Small intestine (tissue), 7 donors: ENCODE measurements around the gene CCDC92B. TPM values are rescaled to one million over a fixed set of nuclear protein-coding genes. Genes with fewer than 3 reads are reported as not detected.

Source experiments
- DNase-seq, 2 donors: peaks; one replicate each; pipeline versions ENCODE4 v3.0.0 to v3.0.0-alpha.2; 2013
- FAIRE-seq: peaks from 2 replicates; lab custom pipeline; 2012; peaks lifted over from hg19 to GRCh38; lab: Jason Lieb, UNC
- H3K27ac ChIP-seq, 3 donors: one replicate each; pipeline ENCODE4 v1.5.1; 2013; ENCODE audit warnings: low read length in 2 of 3, mild to moderate bottlenecking in 2 of 3, control low read depth in 1 of 3, inconsistent platforms in 1 of 3, low read depth in 1 of 3, moderate library complexity in 1 of 3
- H3K27me3 ChIP-seq, 3 donors: one replicate each; pipeline ENCODE4 v1.6.1; 2013; ENCODE audit warnings: low read length in 3 of 3, inconsistent platforms in 1 of 3; ENCODE audit not compliant: control insufficient read depth in 3 of 3, insufficient read depth in 3 of 3
- H3K36me3 ChIP-seq, 3 donors: one replicate each; pipeline ENCODE4 v1.6.1; 2013; ENCODE audit warnings: low read length in 3 of 3, inconsistent platforms in 1 of 3, low read depth in 1 of 3, mild to moderate bottlenecking in 1 of 3, moderate library complexity in 1 of 3; ENCODE audit not compliant: control insufficient read depth in 3 of 3, insufficient read depth in 2 of 3
- H3K4me1 ChIP-seq, 3 donors: one replicate each; pipeline ENCODE4 v1.6.1; 2013; ENCODE audit warnings: low read length in 2 of 3, inconsistent platforms in 1 of 3, low read depth in 1 of 3, mild to moderate bottlenecking in 1 of 3, moderate library complexity in 1 of 3; ENCODE audit not compliant: control insufficient read depth in 3 of 3, insufficient read depth in 2 of 3
- H3K4me3 ChIP-seq, 3 donors: one replicate each; pipeline ENCODE4 v1.5.1; 2013; ENCODE audit warnings: low read length in 3 of 3, control low read depth in 1 of 3, inconsistent platforms in 1 of 3, low read depth in 1 of 3, mild to moderate bottlenecking in 1 of 3, moderate library complexity in 1 of 3
- H3K9me3 ChIP-seq, 2 donors: one replicate each; pipeline ENCODE4 v1.6.1; 2013; ENCODE audit warnings: low read depth in 1 of 2, low read length in 1 of 2; ENCODE audit not compliant: control insufficient read depth in 2 of 2, insufficient read depth in 1 of 2
- WGBS, 3 donors: extraction: QIAGEN DNeasy Blood & Tissue Kit; methylation state at CpG; one replicate each; pipeline ENCODE4 v1.1.7; 2013; 5-methylcytosine and 5-hydroxymethylcytosine counted together
- polyA plus RNA-seq, 4 donors: library from polyadenylated mRNA; stranded (reverse) in 3 of 4; unstranded in 1 of 4; fragments of 200-250 nt in 3 of 4; fragments of 120-200 nt in 1 of 4; gene quantifications; one replicate each; pipeline versions ENCODE4 v1.2.1 to v1.2.3, GENCODE V29; 2013
- donor health status: healthy with polysubstance abuse.
- donor health status: control.
- donor health status: control.
- donor health status: Bipolar disorder and iron deficiency.
- donor health status: healthy.

Gene CCDC92B
- polyA plus RNA-seq, 4 donors: 0.22 to 1.2 (median 0.75) TPM; not detected in 1

DNA sequence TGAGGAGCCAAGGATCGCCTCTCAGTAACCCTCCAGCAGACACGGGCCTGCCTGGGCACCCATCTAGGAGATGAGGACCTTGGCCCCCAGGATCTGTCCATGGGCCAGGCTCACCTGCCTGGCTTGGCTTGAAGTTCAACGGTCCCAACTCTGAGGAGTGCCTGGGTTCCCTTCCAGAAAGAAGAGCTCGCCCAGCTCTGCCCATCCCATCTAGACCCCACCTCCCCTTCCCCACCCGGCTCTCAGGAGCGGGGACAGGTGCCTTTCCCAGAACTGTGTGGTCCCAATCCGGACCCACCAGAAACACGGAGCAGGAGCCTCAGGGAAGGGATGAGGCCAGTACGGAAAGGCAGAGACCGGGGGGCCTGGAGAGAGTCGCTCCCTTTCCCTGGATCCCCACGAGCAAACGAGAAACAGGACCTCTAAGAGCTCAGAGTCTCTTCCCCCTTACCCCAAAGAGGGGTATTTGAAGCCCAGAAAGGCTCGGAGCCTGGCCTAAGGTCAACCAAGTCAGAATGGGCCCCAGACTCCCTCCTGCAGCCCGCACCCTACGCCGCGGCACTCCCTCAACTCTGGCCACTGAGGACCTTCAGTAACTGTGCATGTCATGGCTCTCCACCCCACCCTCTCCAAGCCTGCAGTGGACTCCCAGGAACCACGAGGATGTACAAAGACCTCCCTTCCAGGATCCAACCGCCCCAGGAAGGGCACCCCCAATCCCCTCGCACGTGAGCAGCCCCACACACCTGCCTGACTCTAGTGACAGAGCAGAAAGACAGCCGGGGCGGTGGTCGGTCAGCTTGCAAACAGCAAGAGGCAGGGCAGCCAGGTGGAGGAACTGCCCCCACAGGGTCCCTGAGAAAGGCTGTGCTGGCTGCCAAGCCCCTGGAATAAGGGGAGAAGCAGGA lies 43.3 kb downstream of the CCDC92B start:
- H3K36me3 ChIP-seq: peaks cover 3 to 84% (median 12%) of the 10 kb centered on the region in 3 donors
- peaks cover 0 to 35% (median 15%) of the 10 kb centered on the region in 3 donors for H3K4me1 ChIP-seq
- DNase-seq: no peak
- no peaks in the 10 kb centered on the region for H3K9me3 ChIP-seq
- H3K27me3 ChIP-seq: no peaks in the 10 kb centered on the region
- no peak overlapping the region for H3K4me3 ChIP-seq
- WGBS, 3 donors: 71 to 84% (median 73%) methylated on average over 25 of the region's 25 CpGs
- no peak overlapping the region for H3K27ac ChIP-seq
- FAIRE-seq: no peak

DNA sequence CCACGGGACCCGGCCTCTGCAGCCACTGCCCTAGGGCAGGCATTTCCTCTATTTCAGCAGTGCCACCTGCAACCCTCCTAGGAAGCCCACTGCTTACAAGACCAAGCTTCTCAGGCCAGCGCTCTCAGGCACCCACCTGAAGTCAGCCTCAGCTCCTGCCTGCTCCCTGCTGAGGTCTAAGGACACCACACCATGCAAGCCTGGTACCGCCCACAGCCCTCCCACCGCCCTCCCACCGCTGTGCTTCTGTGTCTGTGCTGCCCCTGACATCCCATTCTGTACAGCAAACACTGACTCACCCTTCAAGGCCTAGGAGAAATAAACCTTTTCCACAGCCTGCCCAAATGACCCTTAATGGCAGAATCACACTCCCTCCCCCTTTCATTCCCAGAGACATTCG lies 44.2 kb downstream of the CCDC92B start:
- Histone ChIP-seq H3K4me3 (no peak overlapping the region), H3K9me3 (no peaks in the 10 kb centered on the region), H3K4me1 (peaks cover 0 to 33% (median 15%) of the 10 kb centered on the region in 3 donors), H3K27ac (no peak overlapping the region), H3K36me3 (peaks cover 8 to 93% (median 15%) of the 10 kb centered on the region in 3 donors), H3K27me3 (no peaks in the 10 kb centered on the region)
- FAIRE-seq: no peak
- WGBS, 3 donors: 81 to 84% (median 81%) methylated on average over 7 of the region's 7 CpGs
- DNase-seq: no peak

DNA sequence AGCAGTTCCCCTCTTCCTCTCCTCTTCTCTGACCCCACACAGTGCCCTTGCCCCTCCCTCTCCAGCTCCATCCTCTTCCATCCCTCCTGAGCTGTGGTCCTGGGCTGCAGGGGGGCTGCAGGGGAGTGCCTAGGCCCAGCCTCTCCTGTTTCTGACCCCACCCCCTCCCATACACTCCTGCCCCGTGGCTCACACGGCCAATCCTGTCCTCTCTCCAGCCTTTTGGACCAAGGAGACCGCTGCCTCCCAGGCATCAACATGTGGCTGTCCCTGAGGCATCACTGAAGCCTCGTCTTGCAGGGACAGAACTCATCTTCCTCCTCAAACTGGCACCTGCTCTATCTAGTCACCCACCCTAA lies 44.6 kb downstream of the CCDC92B start:
- no peak overlapping the region for H3K27ac ChIP-seq
- H3K4me1 ChIP-seq: peaks cover 0 to 29% (median 11%) of the 10 kb centered on the region in 3 donors
- DNase-seq (no peak), FAIRE-seq (no peak)
- H3K9me3 ChIP-seq: no peaks in the 10 kb centered on the region
- no peak overlapping the region for H3K4me3 ChIP-seq
- 58 to 63% (median 60%) methylated on average over 4 of the region's 4 CpGs for WGBS, 3 donors
- no peaks in the 10 kb centered on the region for H3K27me3 ChIP-seq
- peaks cover 9 to 95% (median 15%) of the 10 kb centered on the region in 3 donors for H3K36me3 ChIP-seq

DNA sequence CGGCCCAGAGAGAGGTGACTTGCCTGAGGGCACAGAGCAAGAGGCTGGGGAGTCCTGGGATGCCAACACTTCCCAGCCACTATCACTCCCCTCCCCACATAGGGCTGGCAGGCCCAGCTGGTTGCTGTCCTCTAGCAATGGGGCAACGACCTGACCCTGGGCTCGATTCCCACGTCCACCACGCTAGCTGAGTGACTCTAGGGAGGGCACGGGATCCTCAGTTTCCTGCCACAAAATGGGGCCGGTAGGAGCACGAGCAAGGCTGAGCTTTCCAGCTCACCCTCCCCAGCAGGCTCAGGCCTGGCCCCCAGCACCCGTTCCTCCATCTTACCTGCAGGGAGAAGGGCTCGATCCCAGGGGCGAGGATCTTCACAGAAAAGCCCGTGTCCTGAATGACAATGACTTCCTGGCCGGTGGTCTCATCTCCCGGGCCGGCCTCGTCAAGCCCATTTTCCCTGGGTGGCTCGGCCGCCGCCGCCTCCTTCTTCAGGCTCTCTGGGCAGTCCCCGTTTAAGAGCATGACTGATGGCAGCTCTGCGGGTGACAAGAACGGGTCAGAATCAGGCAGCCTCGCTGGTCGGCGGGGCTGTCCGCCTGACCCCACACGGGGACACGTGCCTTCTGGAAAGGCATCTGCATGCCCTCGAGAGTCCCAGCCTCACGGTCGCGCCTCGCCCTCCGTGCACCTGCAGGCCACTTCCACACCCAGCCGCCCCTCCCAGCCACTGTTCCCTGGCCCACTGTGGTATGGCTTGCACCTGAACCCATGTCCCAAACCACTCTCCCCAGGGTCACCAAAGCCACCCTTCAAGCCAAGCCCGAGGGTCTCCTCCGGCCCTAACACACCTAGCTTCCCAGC lies 45.2 kb downstream of the CCDC92B start:
- Histone ChIP-seq H3K27ac (no peak overlapping the region), H3K4me3 (no peak overlapping the region), H3K27me3 (no peaks in the 10 kb centered on the region), H3K9me3 (no peaks in the 10 kb centered on the region), H3K4me1 (peaks cover 0 to 23% (median 7%) of the 10 kb centered on the region in 3 donors), H3K36me3 (peaks cover 11 to 94% (median 17%) of the 10 kb centered on the region in 3 donors)
- 75 to 81% (median 79%) methylated on average over 31 to 38 of the region's 38 CpGs for WGBS, 3 donors
- FAIRE-seq: no peak
- no peak for DNase-seq

DNA sequence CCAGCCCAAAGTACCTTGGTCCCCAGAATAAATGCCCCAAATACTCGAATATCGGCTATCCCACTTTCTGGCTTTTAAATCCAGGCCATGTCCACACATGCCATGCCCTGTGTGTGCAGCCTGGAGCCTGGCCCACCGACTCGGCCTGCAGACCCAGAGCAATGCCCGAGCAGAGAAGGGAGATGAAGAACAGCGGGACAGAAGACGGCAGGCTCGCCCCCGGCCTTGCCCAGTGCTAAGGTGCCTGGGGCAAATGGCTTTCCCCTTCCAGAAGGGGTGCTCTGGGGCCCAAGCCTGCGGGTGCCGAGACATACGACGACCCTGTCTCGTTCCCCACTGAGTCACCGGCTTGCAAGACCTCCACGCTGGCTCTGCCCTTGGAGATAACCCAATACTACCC lies 45.8 kb downstream of the CCDC92B start:
- H3K36me3 ChIP-seq: peaks cover 12 to 96% (median 19%) of the 10 kb centered on the region in 3 donors
- H3K4me3 ChIP-seq: no peak overlapping the region
- H3K9me3 ChIP-seq: no peaks in the 10 kb centered on the region
- H3K4me1 ChIP-seq: peaks cover 0 to 17% (median 7%) of the 10 kb centered on the region in 3 donors
- FAIRE-seq: no peak
- no peak overlapping the region for H3K27ac ChIP-seq
- no peak for DNase-seq
- WGBS, 3 donors: 89 to 94% (median 89%) methylated on average over 16 of the region's 16 CpGs
- H3K27me3 ChIP-seq: no peaks in the 10 kb centered on the region

DNA sequence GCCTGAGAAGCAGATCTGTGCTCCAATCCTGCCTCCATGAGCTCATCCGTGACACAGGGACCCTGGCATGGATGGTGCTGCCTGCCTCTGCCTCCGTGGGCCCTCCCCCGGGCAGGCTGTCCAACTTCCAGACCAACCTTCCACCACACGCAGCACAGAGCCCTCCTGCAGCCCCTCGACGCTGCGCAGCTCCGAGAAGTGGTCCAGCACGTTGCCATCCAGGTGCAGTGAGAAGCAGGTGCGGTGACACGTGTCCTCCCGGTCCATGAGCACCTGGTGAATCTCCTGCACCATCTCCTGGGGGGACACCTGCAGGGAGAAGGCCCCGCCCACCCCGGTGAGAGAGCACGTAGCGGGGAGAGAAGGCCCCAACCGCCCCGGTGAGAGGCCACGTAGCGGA lies 46.3 kb downstream of the CCDC92B start:
- no peak for DNase-seq
- 92 to 95% (median 93%) methylated on average over 20 of the region's 20 CpGs for whole genome bisulfite sequencing, 3 donors
- H3K36me3 ChIP-seq: peaks cover 14 to 98% (median 19%) of the 10 kb centered on the region in 3 donors

GRCh38 chr17:2701996-2702741 lies 47.3 kb downstream of the CCDC92B start:
- Histone ChIP-seq H3K4me3 (no peak overlapping the region), H3K27me3 (no peaks in the 10 kb centered on the region), H3K27ac (no peak overlapping the region), H3K36me3 (peaks cover 18 to 98% (median 19%) of the 10 kb centered on the region in 3 donors), H3K9me3 (no peaks in the 10 kb centered on the region), H3K4me1 (peaks cover 0 to 2% (median 0%) of the 10 kb centered on the region in 3 donors)
- 89 to 91% (median 91%) methylated on average over 22 of the region's 22 CpGs for WGBS, 3 donors
- no peak for FAIRE-seq
- no peak for DNase-seq

More for the DNA sequence above, 46.3 kb downstream of the CCDC92B start:
- Histone ChIP-seq H3K27ac (no peak overlapping the region), H3K4me3 (no peak overlapping the region), H3K27me3 (no peaks in the 10 kb centered on the region), H3K4me1 (peaks cover 0 to 12% (median 2%) of the 10 kb centered on the region in 3 donors), H3K9me3 (no peaks in the 10 kb centered on the region)
- FAIRE-seq: no peak
